HCT116 (cell line): Measurements from ENCODE around the gene MAP4K1. TPM values are rescaled to one million over a fixed set of nuclear protein-coding genes. Genes with fewer than 3 reads are reported as not detected.

Source experiments
- ATAC-seq: fragments of 200-7000 bp; cut with Tn5 transposase; 2 replicates; pipeline ENCODE4 v1.9.1; 2020; ENCODE audit warnings: mild to moderate bottlenecking, moderate library complexity
- BruUV-seq: library from RNA; stranded (reverse); fragments of 400-500 nt; replicated peaks from 2 replicates; lab custom pipeline; 2021; lab: Mats Ljungman, UMichigan
- CTCF ChIA-PET: fragments of 300-600 bp; sonication (Branson Sonifier 250); formaldehyde crosslinking; loops from one replicate; lab custom pipeline; 2021; ENCODE audit warnings: antibody characterized with exemption; lab: Charles Lee
- POLR2A ChIA-PET: fragments of 300-600, 350-600 bp; sonication (Branson Sonifier 250); formaldehyde crosslinking; loops from one replicate; lab custom pipeline; 2021; ENCODE audit warnings: antibody characterized with exemption; lab: Charles Lee
- RAD21 ChIA-PET, 2 experiments: fragments of 300-600 bp; sonication (Branson Sonifier 250); formaldehyde crosslinking; loops; one replicate each; lab custom pipeline; 2023; ENCODE audit warnings: low total read pairs in 2 of 2; ENCODE audit not compliant: uncharacterized antibody in 2 of 2, unreplicated experiment in 2 of 2, low non-redundant PET in 1 of 2; lab: Charles Lee
- DNase-seq: peaks from one replicate; pipeline ENCODE4 v3.0.0-alpha.2; 2010; ENCODE audit warnings: low read depth, low spot score
- H2AFZ ChIP-seq: fragments of 200-600 bp; shearing (Covaris generic), sonication (generic); 2 replicates; pipeline ENCODE4 v1.6.1; 2017; ENCODE audit warnings: low read depth, mixed run types, mixed read lengths, antibody characterized with exemption, low read length; ENCODE audit not compliant: poor library complexity, severe bottlenecking
- H3K27ac ChIP-seq: 2 replicates; pipeline ENCODE4 v1.5.1; 2012; ENCODE audit warnings: low read depth, low read length
- H3K27me3 ChIP-seq: fragments of 200-600 bp; sonication (generic); 2 replicates; pipeline ENCODE4 v1.6.1; 2016; ENCODE audit warnings: mixed run types, low read length, mixed read lengths; ENCODE audit not compliant: insufficient read depth
- H3K36me3 ChIP-seq, 2 experiments: fragments of 200-500 bp in 1 of 2; fragments of 200-600 bp in 1 of 2; sonication (Bioruptor generic) in 1 of 2; sonication (generic) in 1 of 2; 2 replicates each; pipeline versions ENCODE4 v1.5.1 to v1.6.1; 2014 to 2016; ENCODE audit warnings: low read length in 2 of 2, inconsistent platforms in 1 of 2, mixed read lengths in 1 of 2, mixed run types in 1 of 2; ENCODE audit not compliant: insufficient read depth in 2 of 2, control insufficient read depth in 1 of 2
- H3K4me1 ChIP-seq, 2 experiments: fragments of 200-600 bp in 1 of 2; sonication (generic) in 1 of 2; 2 replicates each; pipeline versions ENCODE4 v1.5.1 to v1.6.1; 2012 to 2017; ENCODE audit warnings: low read length in 2 of 2, inconsistent platforms in 1 of 2, mild to moderate bottlenecking in 1 of 2, mixed read lengths in 1 of 2, mixed run types in 1 of 2, moderate library complexity in 1 of 2; ENCODE audit not compliant: insufficient read depth in 2 of 2, control insufficient read depth in 1 of 2
- H3K4me2 ChIP-seq: fragments of 200-600 bp; sonication (generic); 2 replicates; pipeline ENCODE4 v1.6.1; 2017; ENCODE audit warnings: mixed run types, low read length, mixed read lengths
- H3K4me3 ChIP-seq, 2 experiments: fragments of 200-600 bp in 1 of 2; sonication (generic) in 1 of 2; replicated peaks in 1 of 2; 2 replicates each; pipeline ENCODE4 v1.5.1; 2011 to 2016; ENCODE audit warnings: low read length in 2 of 2, control low read depth in 1 of 2, low read depth in 1 of 2, mild to moderate bottlenecking in 1 of 2, mixed read lengths in 1 of 2, mixed run types in 1 of 2
- H3K79me2 ChIP-seq: fragments of 200-600 bp; sonication (generic); 2 replicates; pipeline ENCODE4 v1.6.1; 2017; ENCODE audit warnings: mild to moderate bottlenecking, mixed run types, low read length, moderate library complexity, mixed read lengths; ENCODE audit not compliant: insufficient read depth
- H3K9ac ChIP-seq: fragments of 200-600 bp; sonication (generic); 2 replicates; pipeline ENCODE4 v1.6.1; 2016; ENCODE audit warnings: low read length, mixed read lengths
- H3K9me2 ChIP-seq: fragments of 200-600 bp; sonication (generic), shearing (Covaris generic); 2 replicates; pipeline ENCODE4 v1.6.1; 2017; ENCODE audit warnings: mixed run types, mild to moderate bottlenecking, moderate library complexity; ENCODE audit not compliant: insufficient read depth
- H3K9me3 ChIP-seq, 2 experiments: fragments of 200-500 bp in 1 of 2; fragments of 200-600 bp in 1 of 2; sonication (Bioruptor generic) in 1 of 2; sonication (generic) in 1 of 2; 2 replicates each; pipeline ENCODE4 v1.6.1; 2014 to 2017; ENCODE audit warnings: low read length in 2 of 2, mixed read lengths in 2 of 2, inconsistent platforms in 1 of 2, low read depth in 1 of 2, mild to moderate bottlenecking in 1 of 2, mixed run types in 1 of 2, moderate library complexity in 1 of 2; ENCODE audit not compliant: control insufficient read depth in 1 of 2, insufficient read depth in 1 of 2
- H4K20me1 ChIP-seq: fragments of 200-600 bp; sonication (generic), shearing (Covaris generic); 2 replicates; pipeline ENCODE4 v1.6.1; 2017; ENCODE audit warnings: mixed run types, mild to moderate bottlenecking, moderate library complexity; ENCODE audit not compliant: insufficient read depth
- ELF1 ChIP-seq: IDR thresholded peaks from 2 replicates; pipeline ENCODE4 v1.6.1; 2012; ENCODE audit warnings: low read depth, borderline replicate concordance
- EZH2 ChIP-seq: fragments of 200-600 bp; sonication (generic); IDR thresholded peaks from 2 replicates; pipeline ENCODE4 v1.6.1; 2017; ENCODE audit warnings: antibody characterized with exemption, mixed run types
- FOSL1 ChIP-seq: IDR thresholded peaks from 2 replicates; pipeline ENCODE4 v1.6.1; 2012; ENCODE audit warnings: low read depth
- JUND ChIP-seq: IDR thresholded peaks from 2 replicates; pipeline ENCODE4 v1.6.1; 2012
- POLR2A ChIP-seq: IDR thresholded peaks from 2 replicates; pipeline ENCODE4 v1.7.0; 2011; ENCODE audit warnings: borderline replicate concordance; ENCODE audit not compliant: insufficient read depth, insufficient read length; ENCODE audit errors: extremely low read depth
- RAD21 ChIP-seq: IDR thresholded peaks from 2 replicates; pipeline ENCODE4 v1.6.1; 2012; ENCODE audit warnings: low read depth, mild to moderate bottlenecking
- SIN3A ChIP-seq: IDR thresholded peaks from 2 replicates; pipeline ENCODE4 v1.6.1; 2012; ENCODE audit warnings: low read depth
- SP1 ChIP-seq: IDR thresholded peaks from 2 replicates; pipeline ENCODE4 v1.6.1; 2012; ENCODE audit warnings: low read depth
- SRF ChIP-seq: IDR thresholded peaks from 2 replicates; pipeline ENCODE4 v1.6.1; 2012; ENCODE audit warnings: low read depth
- ZNF274 ChIP-seq: fragments of 200-500 bp; sonication (Bioruptor generic); IDR thresholded peaks from 2 replicates; pipeline ENCODE4 v1.6.1; 2014; ENCODE audit warnings: mild to moderate bottlenecking, low read depth, low read length, inconsistent platforms
- intact Hi-C: fragments of 100-400 bp; cut with micrococcal nuclease; formaldehyde crosslinking; loops from 2 replicates; pipeline ENCODE4 v1.10.0; 2022
- total RNA-seq: library from RNA; stranded (reverse); gene quantifications from one replicate; pipeline ENCODE4 v1.2.1, GENCODE V29; 2021; ENCODE audit not compliant: unreplicated experiment
- TF ChIP-seq, protein P1 (sequence below): IDR thresholded peaks from 2 replicates; pipeline ENCODE4 v1.6.1; 2012
- TF ChIP-seq, protein P2 (sequence below): IDR thresholded peaks from 2 replicates; pipeline ENCODE4 v1.6.1; 2012; ENCODE audit warnings: low read depth
- TF ChIP-seq, protein P3 (sequence below), 3 experiments: fragments of 200-600 bp in 1 of 3; sonication (generic) in 1 of 3; IDR thresholded peaks in 2 of 3; conservative IDR thresholded peaks in 1 of 3; 2 replicates each; pipeline ENCODE4 v1.5.1; 2012 to 2017; ENCODE audit warnings: low read depth in 2 of 3, low read length in 2 of 3, antibody characterized with exemption in 1 of 3, borderline replicate concordance in 1 of 3, control low read depth in 1 of 3, mild to moderate bottlenecking in 1 of 3, mixed read lengths in 1 of 3, mixed run types in 1 of 3, moderate library complexity in 1 of 3; ENCODE audit not compliant: insufficient read depth in 1 of 3
- TF ChIP-seq, protein P4 (sequence below): IDR thresholded peaks from 2 replicates; pipeline ENCODE4 v1.6.1; 2012

The MAP4K1 gene
- total RNA-seq, 1 experiment from 2014 or later, result 9.1 TPM

DNA sequence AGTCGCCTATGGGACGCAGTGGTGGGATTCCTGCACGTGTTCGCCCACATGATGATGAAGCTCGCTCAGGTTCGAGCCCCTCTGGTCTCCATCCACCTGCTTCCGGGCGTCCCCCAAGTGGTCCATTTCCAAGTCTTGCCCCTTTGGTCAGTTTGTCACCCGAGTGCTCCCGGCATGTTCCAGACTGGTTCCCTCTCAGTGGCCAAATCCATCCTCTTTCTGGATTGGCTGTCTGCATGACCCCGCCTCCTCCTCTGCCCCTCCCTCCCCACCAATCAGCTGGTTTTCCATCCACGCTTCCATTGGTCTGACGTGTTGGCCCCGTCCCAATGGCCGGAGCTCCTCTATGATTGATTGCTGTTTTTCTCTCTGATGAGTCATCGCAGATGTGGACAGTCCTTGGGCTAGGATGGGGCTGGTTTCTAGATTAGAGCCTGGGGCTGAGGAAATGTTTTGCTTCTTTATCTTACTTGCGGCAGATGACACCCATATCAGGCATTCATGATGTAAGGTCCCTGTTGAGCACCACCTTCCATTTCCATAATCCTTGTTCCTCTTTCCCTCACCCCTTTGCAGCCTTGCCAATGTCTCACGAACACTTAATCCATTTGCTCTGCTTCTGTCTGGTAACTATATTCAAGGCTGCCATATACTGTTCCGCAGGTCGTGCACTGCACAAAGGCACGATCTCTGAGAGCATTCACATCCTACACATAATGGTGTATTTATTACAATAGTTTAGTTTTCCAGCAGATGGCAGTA lies 73.8 kb downstream of the MAP4K1 start:
- Histone ChIP-seq H3K4me1 (peaks cover 10 to 21% of the 10 kb centered on the region in 2 experiments), H3K27ac (peak overlapping the region; percentile 66), H3K36me3 (no peaks in the 10 kb centered on the region), H3K4me2 (peak overlapping the region; percentile 86), H4K20me1 (no peaks in the 10 kb centered on the region), H3K79me2 (no peaks in the 10 kb centered on the region), H3K9ac (peak overlapping the region; percentile 37), H3K27me3 (no peaks in the 10 kb centered on the region), H3K9me2 (no peaks in the 10 kb centered on the region), H3K9me3 (no peaks in the 10 kb centered on the region), H3K4me3 (peak overlapping the region; percentile 34 to 49), H2AFZ (peak overlapping the region; percentile 55)
- POLR2A ChIA-PET, result interaction anchor here (0.8 to 1.0 kb wide), 2 partner anchors 27 to 75 kb away, joined by 3 to 8 read pairs; partner anchors contain the start of gene EIF3K
- peak; percentile 32; the same call in 1 of the 2 replicates for TF ChIP-seq SIN3A
- TF ChIP-seq ELF1, result no peak
- TF ChIP-seq EZH2, result no peak
- TF ChIP-seq RAD21, result no peak
- peak; percentile 84 for TF ChIP-seq JUND
- peak; percentile 61; the same call in 1 of the 2 replicates for TF ChIP-seq SP1
- TF ChIP-seq POLR2A, result peak; percentile 55
- no peak for TF ChIP-seq ZNF274
- TF ChIP-seq, protein P1, sequence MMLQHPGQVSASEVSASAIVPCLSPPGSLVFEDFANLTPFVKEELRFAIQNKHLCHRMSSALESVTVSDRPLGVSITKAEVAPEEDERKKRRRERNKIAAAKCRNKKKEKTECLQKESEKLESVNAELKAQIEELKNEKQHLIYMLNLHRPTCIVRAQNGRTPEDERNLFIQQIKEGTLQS, result no peak
- TF ChIP-seq SRF, result no peak
- TF ChIP-seq, protein P2, sequence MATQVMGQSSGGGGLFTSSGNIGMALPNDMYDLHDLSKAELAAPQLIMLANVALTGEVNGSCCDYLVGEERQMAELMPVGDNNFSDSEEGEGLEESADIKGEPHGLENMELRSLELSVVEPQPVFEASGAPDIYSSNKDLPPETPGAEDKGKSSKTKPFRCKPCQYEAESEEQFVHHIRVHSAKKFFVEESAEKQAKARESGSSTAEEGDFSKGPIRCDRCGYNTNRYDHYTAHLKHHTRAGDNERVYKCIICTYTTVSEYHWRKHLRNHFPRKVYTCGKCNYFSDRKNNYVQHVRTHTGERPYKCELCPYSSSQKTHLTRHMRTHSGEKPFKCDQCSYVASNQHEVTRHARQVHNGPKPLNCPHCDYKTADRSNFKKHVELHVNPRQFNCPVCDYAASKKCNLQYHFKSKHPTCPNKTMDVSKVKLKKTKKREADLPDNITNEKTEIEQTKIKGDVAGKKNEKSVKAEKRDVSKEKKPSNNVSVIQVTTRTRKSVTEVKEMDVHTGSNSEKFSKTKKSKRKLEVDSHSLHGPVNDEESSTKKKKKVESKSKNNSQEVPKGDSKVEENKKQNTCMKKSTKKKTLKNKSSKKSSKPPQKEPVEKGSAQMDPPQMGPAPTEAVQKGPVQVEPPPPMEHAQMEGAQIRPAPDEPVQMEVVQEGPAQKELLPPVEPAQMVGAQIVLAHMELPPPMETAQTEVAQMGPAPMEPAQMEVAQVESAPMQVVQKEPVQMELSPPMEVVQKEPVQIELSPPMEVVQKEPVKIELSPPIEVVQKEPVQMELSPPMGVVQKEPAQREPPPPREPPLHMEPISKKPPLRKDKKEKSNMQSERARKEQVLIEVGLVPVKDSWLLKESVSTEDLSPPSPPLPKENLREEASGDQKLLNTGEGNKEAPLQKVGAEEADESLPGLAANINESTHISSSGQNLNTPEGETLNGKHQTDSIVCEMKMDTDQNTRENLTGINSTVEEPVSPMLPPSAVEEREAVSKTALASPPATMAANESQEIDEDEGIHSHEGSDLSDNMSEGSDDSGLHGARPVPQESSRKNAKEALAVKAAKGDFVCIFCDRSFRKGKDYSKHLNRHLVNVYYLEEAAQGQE, result no peak
- TF ChIP-seq FOSL1, result peak; percentile 72
- TF ChIP-seq, protein P3, sequence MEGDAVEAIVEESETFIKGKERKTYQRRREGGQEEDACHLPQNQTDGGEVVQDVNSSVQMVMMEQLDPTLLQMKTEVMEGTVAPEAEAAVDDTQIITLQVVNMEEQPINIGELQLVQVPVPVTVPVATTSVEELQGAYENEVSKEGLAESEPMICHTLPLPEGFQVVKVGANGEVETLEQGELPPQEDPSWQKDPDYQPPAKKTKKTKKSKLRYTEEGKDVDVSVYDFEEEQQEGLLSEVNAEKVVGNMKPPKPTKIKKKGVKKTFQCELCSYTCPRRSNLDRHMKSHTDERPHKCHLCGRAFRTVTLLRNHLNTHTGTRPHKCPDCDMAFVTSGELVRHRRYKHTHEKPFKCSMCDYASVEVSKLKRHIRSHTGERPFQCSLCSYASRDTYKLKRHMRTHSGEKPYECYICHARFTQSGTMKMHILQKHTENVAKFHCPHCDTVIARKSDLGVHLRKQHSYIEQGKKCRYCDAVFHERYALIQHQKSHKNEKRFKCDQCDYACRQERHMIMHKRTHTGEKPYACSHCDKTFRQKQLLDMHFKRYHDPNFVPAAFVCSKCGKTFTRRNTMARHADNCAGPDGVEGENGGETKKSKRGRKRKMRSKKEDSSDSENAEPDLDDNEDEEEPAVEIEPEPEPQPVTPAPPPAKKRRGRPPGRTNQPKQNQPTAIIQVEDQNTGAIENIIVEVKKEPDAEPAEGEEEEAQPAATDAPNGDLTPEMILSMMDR (IDR thresholded peaks at IDR 0.05 in 2 of 3, conservative IDR thresholded peaks at IDR 0.05 in 1 of 3; ENCODE audit: borderline replicate concordance in 1 of 3, insufficient read depth in 1 of 3, low read depth in 2 of 3, low read length in 2 of 3), result peak in 2 of 3 experiments; percentile 57 to 80; a peak in 5 of 6 replicates
- TF ChIP-seq, protein P4, sequence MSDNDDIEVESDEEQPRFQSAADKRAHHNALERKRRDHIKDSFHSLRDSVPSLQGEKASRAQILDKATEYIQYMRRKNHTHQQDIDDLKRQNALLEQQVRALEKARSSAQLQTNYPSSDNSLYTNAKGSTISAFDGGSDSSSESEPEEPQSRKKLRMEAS, result peak; percentile 36; the same call in 1 of the 2 replicates
- DNase-seq (peak; percentile 87), ATAC-seq (peak; percentile 89)
- no TSS peak for BruUV-seq
- CTCF ChIA-PET, result interaction anchor here (0.7 to 2.6 kb wide), 12 partner anchors 11 to 387 kb away, joined by 3 to 16 read pairs (median 4); partner anchors contain the start of genes EIF3K, FAM98C, MRPS12 and SARS2
- RAD21 ChIA-PET, result no interaction called here
- intact Hi-C loops, result loop anchor here (1.0 kb wide), 2 partner anchors 90 to 386 kb away; partner anchors contain the start of genes MRPS12 and SARS2
